GM18517 (cell line): Measurements from ENCODE around the gene DMD.

Source experiments
- ATAC-seq: cut with Tn5 transposase; IDR thresholded peaks from one replicate; pipeline ENCODE4 v1.9.1; 2021; ENCODE audit warnings: mild to moderate bottlenecking, moderate library complexity; ENCODE audit not compliant: unreplicated experiment

The DMD gene

DNA sequence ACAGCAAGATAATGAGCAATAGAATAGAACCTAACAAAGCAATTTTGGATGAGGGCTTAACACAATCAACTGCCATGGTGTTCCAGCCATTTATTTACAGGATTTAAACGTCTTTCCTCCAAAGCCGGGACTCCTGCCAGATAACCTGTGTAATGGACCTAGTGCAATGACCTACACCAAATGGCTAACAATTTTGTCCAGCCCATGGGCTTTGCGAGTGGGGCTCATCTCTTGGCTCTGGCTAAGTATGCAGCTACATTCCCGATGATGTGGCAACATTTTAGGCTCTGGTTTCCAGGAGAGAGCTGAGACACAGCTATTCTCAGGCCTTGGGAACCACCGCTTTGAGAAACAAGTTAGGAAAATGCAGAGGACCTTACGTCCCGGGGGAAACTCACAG is 1317.2 kb downstream of the DMD start:
- ATAC-seq: no peak

DNA sequence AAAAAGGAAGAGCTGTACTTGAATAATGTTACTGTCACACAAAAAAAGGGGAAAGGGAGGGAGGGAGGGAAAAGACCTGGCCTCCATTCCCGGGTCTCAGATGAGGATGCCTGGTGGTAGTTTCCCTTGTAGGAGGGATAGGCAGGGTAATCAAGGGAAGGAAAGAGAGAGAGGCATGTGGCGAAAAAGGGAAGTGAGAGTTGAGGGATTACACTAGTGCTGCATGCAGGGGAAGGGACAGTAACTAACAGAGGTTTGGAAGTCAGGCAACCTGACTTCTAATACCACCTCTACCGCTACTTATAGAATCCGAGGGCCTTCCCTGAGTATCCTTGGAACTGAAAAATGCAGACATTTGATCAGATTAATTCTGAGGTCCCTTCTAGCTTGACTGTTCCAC is 1317.8 kb downstream of the DMD start:
- no peak for ATAC-seq

DNA sequence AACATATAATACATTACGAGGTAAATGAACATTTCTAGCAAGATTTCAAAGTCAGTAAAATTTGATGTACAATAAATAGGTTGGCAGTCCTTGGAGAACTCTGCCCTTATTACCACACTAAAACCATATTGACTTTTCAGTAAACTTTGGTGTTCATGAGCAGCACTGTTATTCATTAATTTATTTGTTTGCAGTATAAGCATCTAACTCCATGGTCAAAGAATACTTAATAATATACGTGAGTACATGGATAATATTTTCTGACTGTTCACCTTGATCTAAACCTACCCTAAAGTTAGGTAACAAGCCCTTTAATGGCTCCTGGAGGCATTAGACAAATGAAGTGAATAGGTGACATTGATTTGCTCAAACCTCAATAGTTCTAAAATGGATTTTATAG is 1322.3 kb downstream of the DMD start:
- ATAC-seq: no peak

GRCh38 chrX:31884535-31884934 is 1326.8 kb downstream of the DMD start:
- no peak for ATAC-seq

- ATAC-seq: no peak
Observed at GRCh38 chrX:31872007-31872406, 1339.3 kb downstream of the DMD start.

DNA sequence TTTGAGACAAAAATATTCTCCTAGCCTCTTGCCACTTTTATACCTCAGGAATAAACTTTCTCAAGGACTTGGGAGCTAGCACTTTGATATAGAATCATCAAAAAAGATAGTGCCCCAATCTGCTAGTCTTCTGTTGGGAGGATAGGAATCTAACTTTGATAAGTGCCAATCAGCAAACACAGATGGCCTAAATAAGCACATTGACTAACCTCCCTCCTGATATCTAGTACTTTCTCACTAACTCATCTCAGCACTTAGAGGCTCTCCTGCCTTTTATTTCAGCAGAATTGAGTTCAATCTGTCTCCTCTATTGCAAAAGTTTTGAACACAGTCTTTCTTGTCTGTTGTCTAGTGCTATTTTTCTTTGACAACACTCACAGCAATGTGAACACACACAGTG is 1341.1 kb downstream of the DMD start:
- ATAC-seq: no peak

DNA sequence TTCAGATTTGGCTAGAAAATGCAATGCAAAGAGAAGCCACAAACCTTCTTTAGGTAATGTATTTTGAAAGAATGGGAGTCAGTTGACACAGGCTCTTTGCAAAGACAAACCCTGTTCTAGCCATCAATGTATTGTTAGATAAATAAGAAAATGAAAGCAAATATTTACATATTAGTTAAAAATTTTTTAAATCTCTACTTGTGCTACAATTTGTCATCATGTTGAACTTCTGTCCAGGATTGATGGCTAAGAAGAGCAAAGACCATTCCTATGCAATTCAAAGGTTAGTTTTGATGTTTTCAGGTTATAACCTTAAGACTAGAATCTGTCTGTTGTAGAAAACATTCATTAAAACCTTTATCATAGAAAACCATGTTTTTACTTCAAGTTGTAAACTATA is 1350.7 kb downstream of the DMD start:
- no peak for ATAC-seq

- ATAC-seq: no peak
Observed at GRCh38 chrX:31858915-31859314, 1352.4 kb downstream of the DMD start.

- ATAC-seq: no peak
Observed at GRCh38 chrX:31854716-31855115, 1356.6 kb downstream of the DMD start.

GRCh38 chrX:31851761-31852160 is 1359.6 kb downstream of the DMD start:
- no peak for ATAC-seq

DNA sequence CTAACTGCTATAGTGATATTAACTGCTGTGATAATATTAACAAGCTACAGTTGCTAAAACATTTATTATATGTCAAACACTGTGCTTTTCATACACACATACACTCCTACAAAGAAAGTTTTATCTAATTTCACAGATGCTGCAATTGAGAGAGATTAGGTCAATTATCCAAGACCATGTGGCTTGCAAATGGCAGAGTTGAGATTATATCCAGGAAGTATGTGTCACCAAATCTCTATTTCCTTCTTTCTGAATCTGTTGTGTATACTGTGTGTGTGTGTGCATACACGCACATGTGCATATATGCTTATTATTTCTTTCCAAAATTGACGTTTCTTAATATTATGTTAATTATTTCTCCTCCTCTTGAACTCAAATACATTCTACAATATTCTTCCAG is 1363.6 kb downstream of the DMD start:
- no peak for ATAC-seq

DNA sequence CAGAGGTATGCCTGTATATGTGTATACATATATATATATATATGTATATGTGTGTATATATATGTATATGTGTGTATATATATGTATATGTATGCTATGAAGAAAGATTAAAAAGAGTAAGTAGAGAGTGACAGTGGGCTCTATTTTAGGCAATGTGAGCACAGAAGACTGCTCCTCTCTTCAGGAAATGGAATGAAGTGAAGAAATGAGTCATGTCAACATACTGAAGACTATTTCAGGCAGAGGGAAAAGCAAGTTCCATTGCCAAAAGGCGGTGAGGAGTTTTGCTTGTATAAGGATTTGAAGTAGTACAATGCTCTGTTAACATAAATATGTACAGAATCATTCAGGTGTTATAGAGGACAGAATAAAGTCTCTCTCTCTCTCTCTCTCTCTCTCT is 1366.3 kb downstream of the DMD start:
- ATAC-seq: no peak

DNA sequence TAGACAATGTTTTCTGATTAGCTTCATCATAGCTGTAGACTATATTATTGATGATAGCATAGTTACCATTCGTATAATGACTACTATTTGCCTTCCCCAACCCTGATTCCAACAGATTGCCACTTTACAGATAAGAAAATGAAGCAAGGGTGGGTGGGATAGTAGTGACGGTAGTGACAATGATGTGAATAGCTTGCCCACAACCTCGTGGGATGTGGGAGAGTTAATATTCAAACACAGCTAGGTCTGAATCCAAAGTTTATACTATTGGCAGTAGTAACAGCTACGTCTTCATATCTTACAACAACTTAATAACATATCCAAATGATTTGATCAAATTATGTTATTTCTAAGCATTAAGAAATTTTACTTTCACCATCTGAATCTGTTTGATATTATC is 1372.7 kb downstream of the DMD start:
- no peak for ATAC-seq

- no peak for ATAC-seq
Observed at GRCh38 chrX:31837445-31838049, 1373.8 kb downstream of the DMD start.

DNA sequence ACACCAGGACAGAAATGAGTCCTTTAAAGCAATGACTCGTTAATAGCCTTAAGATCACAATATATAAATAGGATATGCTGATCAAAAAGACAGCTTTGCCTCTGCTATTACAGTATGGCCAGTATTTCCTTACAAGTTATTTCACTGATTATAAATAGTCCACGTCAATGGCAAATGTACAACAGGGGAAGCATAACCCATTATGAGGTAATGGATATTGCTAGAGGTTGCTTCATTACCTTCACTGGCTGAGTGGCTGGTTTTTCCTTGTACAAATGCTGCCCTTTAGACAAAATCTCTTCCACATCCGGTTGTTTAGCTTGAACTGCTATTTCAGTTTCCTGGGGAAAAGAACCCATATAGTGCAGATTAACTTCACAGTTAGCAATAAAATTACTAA is 1374.9 kb downstream of the DMD start:
- no peak for ATAC-seq

DNA sequence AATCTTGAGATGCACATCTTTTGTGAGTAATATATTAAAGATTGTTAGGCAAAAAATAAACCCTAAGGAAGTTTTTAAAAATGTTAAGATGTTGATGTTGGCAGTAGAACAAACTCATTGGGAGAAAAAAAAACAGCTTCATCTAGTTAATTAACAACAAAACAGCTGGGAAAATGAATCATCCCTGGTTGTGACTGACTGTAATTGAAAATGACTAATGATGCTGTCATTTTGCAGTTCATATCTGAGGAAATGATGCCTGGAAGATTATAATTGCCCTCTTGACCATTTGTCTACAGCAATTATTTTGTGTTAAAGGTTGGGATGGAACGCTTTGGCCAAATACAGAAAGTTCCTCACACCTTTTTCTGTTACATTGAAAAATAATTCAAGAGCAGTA is 1379.1 kb downstream of the DMD start:
- ATAC-seq: no peak

- no peak for ATAC-seq
Observed at GRCh38 chrX:31820430-31821210, 1390.7 kb downstream of the DMD start.

DNA sequence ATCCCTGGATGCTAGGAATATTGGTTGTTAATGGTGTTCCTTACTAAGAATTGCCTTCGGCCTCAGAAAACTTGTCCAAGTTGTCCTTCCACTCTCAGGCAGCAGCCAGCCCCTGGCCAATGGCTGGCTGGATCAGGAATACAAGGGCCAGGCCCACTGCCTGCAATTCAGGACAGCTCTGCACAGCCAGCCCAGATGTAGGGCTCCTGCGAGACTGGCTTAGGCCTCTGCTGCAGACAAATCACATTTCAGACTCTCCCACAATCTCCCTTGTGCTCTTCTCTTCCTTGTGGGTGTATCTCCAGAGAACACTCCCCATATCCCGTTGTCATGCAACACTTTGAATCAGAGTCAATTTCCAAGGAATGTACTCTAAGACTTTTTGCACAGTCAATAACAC is 1391.9 kb downstream of the DMD start:
- ATAC-seq: no peak

GRCh38 chrX:31811106-31811505 is 1400.2 kb downstream of the DMD start:
- ATAC-seq: no peak

DNA sequence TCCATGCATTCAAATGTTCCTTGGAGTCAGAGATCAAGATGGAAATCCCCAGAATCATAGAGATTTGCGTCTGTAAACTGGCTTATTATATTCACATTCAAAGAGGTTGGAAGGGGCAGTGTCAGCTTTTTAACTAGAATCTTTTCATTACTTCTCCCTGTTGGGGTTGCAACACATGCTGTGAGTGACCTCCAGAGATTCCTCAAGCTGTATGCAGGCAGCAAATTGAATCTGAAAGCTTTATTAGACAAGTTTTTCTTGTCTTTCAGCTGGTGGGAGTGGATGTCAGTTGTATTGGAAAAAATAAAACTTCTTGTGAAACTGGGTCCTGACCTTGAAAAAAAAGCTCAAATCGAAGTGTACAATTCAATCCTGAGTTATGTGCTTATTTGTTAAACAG is 1403.0 kb downstream of the DMD start:
- no peak for ATAC-seq

DNA sequence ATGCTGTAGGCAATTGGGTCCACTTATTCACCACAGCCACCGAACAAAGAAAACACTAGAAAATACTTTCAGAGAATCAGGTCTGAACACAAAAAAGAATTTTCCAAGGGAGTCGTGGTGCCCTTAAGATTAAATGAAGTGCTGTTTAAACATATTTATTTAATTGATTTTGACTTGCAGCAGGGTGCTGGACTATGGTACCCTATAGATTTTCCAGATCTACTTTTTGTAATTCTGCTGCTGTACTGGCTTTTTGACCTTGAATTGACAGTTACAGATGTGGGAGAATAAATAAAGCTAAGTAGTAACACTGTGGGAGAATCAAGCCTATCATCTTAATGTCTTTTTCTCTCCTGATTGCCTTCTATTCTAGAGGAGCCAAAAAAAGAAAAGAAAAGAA is 1404.2 kb downstream of the DMD start:
- ATAC-seq: no peak

- no peak for ATAC-seq
Observed at GRCh38 chrX:31805781-31806180, 1405.6 kb downstream of the DMD start.

DNA sequence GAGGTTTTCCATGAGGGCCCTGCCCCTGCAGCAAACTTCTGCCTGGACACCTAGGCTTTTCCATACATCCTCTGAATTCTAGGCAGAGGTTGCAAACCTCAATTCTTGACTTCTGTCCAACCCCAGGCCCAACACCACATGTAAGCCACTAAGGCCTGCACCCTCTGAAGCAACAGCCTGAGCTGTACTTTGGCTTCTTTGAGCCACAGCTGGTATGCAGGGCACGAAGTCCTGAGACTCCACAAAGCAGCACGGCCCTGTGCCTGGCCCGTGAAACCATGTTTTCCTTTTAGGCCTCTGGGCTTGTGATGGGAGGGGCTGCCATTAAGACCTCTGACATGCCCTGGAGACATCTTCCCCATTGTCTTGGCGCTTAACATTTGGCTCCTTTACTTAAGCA is 1411.1 kb downstream of the DMD start:
- no peak for ATAC-seq
